Type B pancreatic cell (in vitro differentiated cells): ENCODE data around the gene DOK3. TPM values are rescaled to one million over a fixed set of nuclear protein-coding genes. Genes with fewer than 3 reads are reported as not detected.
A peak's percentile ranks its signal among the peaks of the same experiment; 100 is the strongest.

Source experiments
- DNase-seq: peaks from one replicate; pipeline ENCODE4 v3.0.0; 2021; ENCODE audit warnings: mixed read lengths; ENCODE audit not compliant: unreplicated experiment; ENCODE audit errors: extremely low spot score
- H3K27ac Mint-ChIP-seq: 2 replicates; pipeline ENCODE4 v1.8.0; 2021; ENCODE audit warnings: mild to moderate bottlenecking, mixed read lengths
- H3K27me3 Mint-ChIP-seq: 2 replicates; pipeline ENCODE4 v1.8.0; 2021; ENCODE audit warnings: mixed read lengths
- H3K36me3 Mint-ChIP-seq: 2 replicates; pipeline ENCODE4 v1.8.0; 2021; ENCODE audit warnings: mixed read lengths
- H3K4me1 Mint-ChIP-seq: one replicate; pipeline ENCODE4 v1.8.0; 2021; ENCODE audit warnings: mixed read lengths; ENCODE audit not compliant: unreplicated experiment
- H3K4me3 Mint-ChIP-seq: 2 replicates; pipeline ENCODE4 v1.8.0; 2021; ENCODE audit warnings: mild to moderate bottlenecking, mixed read lengths
- H3K9me3 Mint-ChIP-seq: 2 replicates; pipeline ENCODE4 v1.8.0; 2021; ENCODE audit warnings: mixed read lengths
- CTCF ChIP-seq: fragments of 200-600 bp; sonication (generic); conservative IDR thresholded peaks from 2 replicates; pipeline ENCODE4 v1.5.0; 2021; ENCODE audit warnings: antibody characterized with exemption, mild to moderate bottlenecking
- total RNA-seq: library from RNA; stranded (reverse); gene quantifications from 2 replicates; pipeline ENCODE4 v1.2.1, GENCODE V29; 2021; ENCODE audit warnings: low replicate concordance

DOK3 gene
- total RNA-seq, 1 donor from 2014 or later = 6.9 TPM

GRCh38 chr5:177483994-177484901 is 25.4 kb downstream of the DOK3 start:
- TF ChIP-seq CTCF = no peak
- Mint-ChIP-seq H3K27me3 (no peaks in the 10 kb centered on the region), H3K9me3 (no peaks in the 10 kb centered on the region), H3K27ac (peak overlapping the region; percentile 48), H3K4me3 (peak overlapping the region; percentile 25), H3K36me3 (peaks cover 9% of the 10 kb centered on the region), H3K4me1 (peaks cover 21% of the 10 kb centered on the region)
- no peak for DNase-seq

- no peak for DNase-seq
- Mint-ChIP-seq H3K27me3 (no peaks in the 10 kb centered on the region), H3K4me1 (peaks cover 25% of the 10 kb centered on the region), H3K27ac (no peak overlapping the region), H3K4me3 (no peak overlapping the region), H3K36me3 (peaks cover 9% of the 10 kb centered on the region), H3K9me3 (no peaks in the 10 kb centered on the region)
- no peak for TF ChIP-seq CTCF
Observed at GRCh38 chr5:177483042-177483441, 26.6 kb downstream of the DOK3 start.

GRCh38 chr5:177482359-177482795 is 27.2 kb downstream of the DOK3 start:
- Mint-ChIP-seq H3K27me3 (no peaks in the 10 kb centered on the region), H3K4me3 (no peak overlapping the region), H3K9me3 (no peaks in the 10 kb centered on the region), H3K27ac (no peak overlapping the region), H3K4me1 (peaks cover 25% of the 10 kb centered on the region), H3K36me3 (peaks cover 9% of the 10 kb centered on the region)
- peak; percentile 62 for DNase-seq
- TF ChIP-seq CTCF = no peak

GRCh38 chr5:177479774-177480173 is 29.9 kb downstream of the DOK3 start:
- TF ChIP-seq CTCF = no peak
- H3K4me1 Mint-ChIP-seq = peaks cover 28% of the 10 kb centered on the region
- peaks cover 6% of the 10 kb centered on the region for H3K36me3 Mint-ChIP-seq
- H3K9me3 Mint-ChIP-seq = no peaks in the 10 kb centered on the region
- H3K4me3 Mint-ChIP-seq = no peak overlapping the region
- peak overlapping the region; percentile 2 for H3K27ac Mint-ChIP-seq
- H3K27me3 Mint-ChIP-seq = no peaks in the 10 kb centered on the region
- DNase-seq = no peak

- DNase-seq = no peak
- Mint-ChIP-seq H3K27me3 (no peaks in the 10 kb centered on the region), H3K27ac (peak overlapping the region; percentile 2), H3K4me1 (peaks cover 25% of the 10 kb centered on the region), H3K9me3 (no peaks in the 10 kb centered on the region), H3K36me3 (no peaks in the 10 kb centered on the region), H3K4me3 (peak overlapping the region; percentile 22)
- TF ChIP-seq CTCF = no peak
Observed at GRCh38 chr5:177478711-177479646, 30.6 kb downstream of the DOK3 start.
